SHP77 (cell line): ENCODE data around the gene ANKLE2.

Experiments used
- DNase-seq, 2 experiments: peaks; one replicate each; lab custom pipeline; 2025; lab: John Stamatoyannopoulos, UW

The ANKLE2 gene

DNA sequence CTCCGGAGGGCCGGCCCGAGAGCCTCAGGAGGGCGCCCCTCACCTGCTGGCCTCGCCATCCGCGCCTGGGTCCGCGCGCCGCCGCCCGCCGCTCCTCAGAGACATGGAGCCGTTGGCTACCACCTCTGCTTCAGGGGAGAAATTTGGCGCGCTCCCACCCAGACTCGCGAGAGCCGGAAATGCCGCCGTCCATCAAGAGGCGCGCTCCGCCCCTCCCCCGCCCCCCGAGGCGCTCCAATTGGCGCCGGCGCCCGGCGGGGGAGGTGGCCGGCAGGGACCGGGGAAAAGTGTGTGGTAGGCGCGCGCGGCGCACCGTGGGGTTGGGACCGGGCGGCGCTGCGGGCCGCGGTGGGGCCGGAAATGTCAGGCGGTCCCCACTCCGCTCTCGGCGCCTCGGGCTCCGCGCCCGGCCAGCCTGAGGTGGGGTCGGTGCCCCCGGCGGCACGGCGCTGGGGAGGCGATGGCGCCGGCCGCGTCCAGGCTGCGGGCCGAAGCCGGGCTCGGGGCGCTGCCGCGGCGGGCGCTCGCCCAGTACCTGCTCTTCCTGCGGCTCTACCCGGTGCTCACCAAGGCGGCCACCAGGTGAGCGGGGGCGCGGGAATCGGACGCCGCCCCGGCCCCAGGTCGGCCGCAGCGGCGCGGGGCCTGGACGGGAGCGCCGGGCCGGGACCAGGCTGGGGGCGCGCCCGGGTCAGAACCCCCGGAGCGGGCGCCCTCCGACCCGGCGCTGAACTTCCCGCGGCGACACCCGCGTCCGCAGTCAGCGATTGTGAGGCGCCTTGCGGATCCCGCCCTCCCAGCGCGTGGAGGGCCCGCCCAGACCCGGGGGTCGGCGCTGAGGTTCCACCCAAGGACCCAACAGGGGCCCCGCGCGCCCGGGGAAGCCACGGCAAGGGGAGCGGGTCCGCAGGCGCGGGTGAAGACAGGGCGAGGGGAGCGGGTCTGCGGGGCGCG lies 74.1 kb downstream of the ANKLE2 start, which contains the start of the genes POLE and PXMP2:
Gene POLE, minus strand, starts transcription at position 132 of the 954 bp plus-strand sequence. Its CDS starts 27 bp downstream, at position 105.
Gene PXMP2, plus strand, starts transcription at position 377 of the 954 bp plus-strand sequence. Its CDS starts 84 bp downstream, at position 461.
- peak; percentile 96 to 98 for DNase-seq

DNA sequence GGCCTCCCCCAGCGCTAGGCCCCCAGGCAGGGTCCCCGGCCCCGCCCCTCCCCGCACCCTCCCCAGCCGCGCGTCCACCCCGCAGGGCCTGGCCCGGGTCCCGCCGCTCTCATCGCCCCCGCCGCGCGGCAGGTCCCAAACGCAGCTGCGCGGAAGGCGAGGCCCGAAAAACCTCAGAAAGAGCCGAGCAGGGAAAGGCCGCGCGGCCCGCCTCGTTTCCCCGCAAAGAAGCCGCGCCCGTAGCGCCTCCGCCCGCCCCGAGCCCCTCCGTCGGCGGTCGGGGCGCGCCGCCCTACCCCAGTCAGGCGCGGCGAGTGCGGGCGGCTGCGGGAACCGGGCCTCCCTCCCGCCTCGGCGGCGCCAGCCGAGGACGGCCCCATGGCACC lies 74.8 kb downstream of the ANKLE2 start:
- DNase-seq = no peak

DNA sequence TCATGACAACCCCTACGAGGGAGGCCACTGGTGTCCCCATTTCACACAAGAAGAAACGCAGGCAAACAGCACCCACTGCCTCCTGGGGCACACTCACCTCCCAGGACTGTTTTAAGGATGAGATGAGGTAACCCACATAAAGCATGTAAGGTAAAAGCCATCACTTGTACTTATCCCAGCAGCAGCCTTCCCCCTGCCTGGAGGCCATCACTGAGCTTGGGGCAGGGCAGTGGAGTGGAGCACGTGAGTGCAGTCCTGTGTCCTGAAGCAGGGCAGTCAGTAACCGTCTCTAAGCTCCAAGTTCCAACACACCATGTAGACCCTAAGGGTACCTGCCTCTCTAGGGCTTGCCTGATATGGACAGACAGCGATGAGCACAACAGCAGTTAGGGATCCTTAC lies 76.2 kb downstream of the ANKLE2 start:
- no peak for DNase-seq

DNA sequence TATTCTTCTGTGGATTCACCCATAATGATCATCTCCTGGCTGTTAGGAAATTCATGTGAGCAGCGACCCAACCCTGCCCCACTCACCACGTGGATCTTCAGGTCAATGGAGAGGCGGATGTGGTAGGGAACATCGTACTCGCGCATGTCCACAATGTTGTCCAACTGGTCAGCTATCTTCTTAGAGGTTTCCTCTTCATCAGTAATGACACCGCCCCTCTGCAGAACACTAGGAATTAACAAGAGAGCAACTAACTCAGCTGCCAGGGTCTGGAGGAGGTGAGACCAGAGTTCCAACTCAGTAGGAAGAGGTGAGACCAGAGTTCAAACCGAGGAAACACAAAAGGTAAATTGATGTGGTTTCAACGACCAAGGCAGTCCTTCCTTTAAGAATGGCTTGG lies 84.1 kb downstream of the ANKLE2 start:
- no peak for DNase-seq

DNA sequence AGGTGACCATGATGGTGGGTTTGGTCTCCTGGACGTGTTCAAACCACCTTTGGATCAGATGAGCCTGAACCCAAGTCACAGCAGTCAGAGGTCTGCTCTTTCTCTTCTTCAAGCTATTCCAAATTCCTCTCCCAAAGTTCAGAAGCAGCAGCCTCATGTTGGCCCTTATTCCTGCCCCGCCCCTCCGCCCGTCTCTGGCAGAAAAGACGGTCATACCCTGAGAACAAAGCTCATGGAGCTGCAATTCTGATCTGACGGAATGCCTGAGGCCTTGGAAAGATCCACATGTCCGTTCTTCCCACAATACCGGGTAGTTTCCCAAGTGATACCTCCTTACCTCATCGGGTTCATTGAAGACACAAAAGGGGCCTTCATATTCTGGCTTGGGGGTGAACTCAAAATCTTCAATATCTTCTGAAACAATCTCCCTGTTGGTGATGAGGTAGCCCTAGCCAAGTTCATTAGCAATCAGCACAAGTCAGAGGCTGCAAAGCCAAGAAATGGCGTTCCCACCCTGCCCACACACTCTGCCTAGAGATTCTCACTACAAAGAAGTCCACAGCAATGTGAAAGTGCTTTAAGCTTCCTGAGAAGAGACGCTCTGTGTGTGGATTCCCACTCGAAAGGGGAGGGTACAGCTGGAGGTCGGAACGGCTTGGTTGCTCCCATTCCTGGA lies 85.7 kb downstream of the ANKLE2 start:
- DNase-seq = no peak
